ENCODE results near the gene FBN2. TPM values are rescaled to one million over a fixed set of nuclear protein-coding genes. Genes with fewer than 3 reads are reported as not detected.

Gene FBN2
- total and polyA plus RNA-seq, 11 donors, result 7.4 to 28.0 (median 9.7) TPM

DNA sequence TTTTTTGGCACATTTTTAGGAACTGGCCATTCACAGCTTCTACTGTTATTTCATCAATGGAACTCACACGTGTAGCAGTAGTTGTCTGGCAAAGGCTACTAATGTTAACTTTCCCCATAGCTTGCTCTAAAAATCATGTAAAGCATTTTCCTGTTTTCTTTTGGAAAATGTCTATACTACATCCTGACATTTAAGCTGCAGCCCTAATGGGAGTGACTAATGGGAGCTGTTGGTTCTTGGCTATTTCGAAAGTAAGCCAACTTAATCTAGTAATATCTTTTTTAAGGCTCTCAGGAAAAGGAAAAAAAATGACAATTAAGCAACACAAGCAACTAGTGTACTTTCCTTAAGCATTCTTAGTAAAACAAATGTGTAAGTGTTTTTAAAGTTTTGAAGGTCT lies 285.3 kb downstream of the FBN2 start:
- Histone ChIP-seq H3K27ac (no peak overlapping the region), H3K36me3 (peaks cover 0 to under 1% (median 0%) of the 10 kb centered on the region in 9 donors), H3K27me3 (no peaks in the 10 kb centered on the region), H3K4me1 (peaks cover 0 to 12% (median 4%) of the 10 kb centered on the region in 12 donors), H3K4me3 (no peak overlapping the region), H3K9me3 (peaks cover 0 to 4% (median 0%) of the 10 kb centered on the region in 12 donors)
- TF ChIP-seq CTCF (IDR thresholded peaks at IDR 0.05) (no peak), POLR2A (IDR thresholded peaks at IDR 0.05) (no peak)
- 41 to 59% (median 49%) methylated on average over 2 of the region's 2 CpGs for WGBS, 4 donors
- no peak for DNase-seq
- peak in 1 of 4 donors; percentile 42 for ATAC-seq
- intact Hi-C loops (cut with DNase I), result no loop called here

- peaks cover 0 to 4% (median 0%) of the 10 kb centered on the region in 12 donors for H3K9me3 ChIP-seq
- H3K27me3 ChIP-seq, result no peaks in the 10 kb centered on the region
- no peaks in the 10 kb centered on the region for H3K36me3 ChIP-seq
- H3K4me1 ChIP-seq, result peaks cover 0 to 12% (median 4%) of the 10 kb centered on the region in 12 donors
- no peak overlapping the region for H3K4me3 ChIP-seq
- 74 to 95% (median 83%) methylated on average over 1 of the region's 1 CpG for WGBS, 4 donors
- H3K27ac ChIP-seq, result no peak overlapping the region
- ATAC-seq, result peak in 1 of 4 donors; percentile 14
- no peak for DNase-seq
- intact Hi-C loops (cut with DNase I), result no loop called here
- no peak for TF ChIP-seq POLR2A (IDR thresholded peaks at IDR 0.05)
Observed at GRCh38 chr5:128252196-128252595, 285.8 kb downstream of the FBN2 start.

DNA sequence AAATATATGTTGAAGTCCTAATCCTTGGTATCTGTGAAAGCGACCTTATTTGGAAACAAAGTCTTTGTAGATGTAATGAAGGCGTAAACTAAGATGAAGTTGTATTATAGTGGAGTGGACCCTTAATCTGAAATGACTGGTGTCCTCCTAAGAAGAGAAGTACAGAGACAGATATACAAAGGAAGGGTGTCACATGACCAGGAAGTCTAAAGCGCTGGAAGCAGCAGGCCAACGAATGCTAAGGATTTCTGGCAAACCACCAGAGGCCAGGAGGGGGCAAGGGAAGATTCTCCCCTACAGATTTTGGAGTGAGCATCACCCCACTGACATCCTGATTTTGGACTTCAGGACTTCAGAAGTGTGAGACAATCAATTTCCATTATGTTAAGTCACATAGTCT lies 292.1 kb downstream of the FBN2 start:
- WGBS, 4 donors, result 75 to 81% (median 80%) methylated on average over 4 of the region's 4 CpGs
- Histone ChIP-seq H3K9me3 (no peaks in the 10 kb centered on the region), H3K4me1 (no peaks in the 10 kb centered on the region), H3K4me3 (no peak overlapping the region), H3K27me3 (no peaks in the 10 kb centered on the region), H3K27ac (no peak overlapping the region), H3K36me3 (no peaks in the 10 kb centered on the region)
- TF ChIP-seq POLR2A (IDR thresholded peaks at IDR 0.05), result no peak
- TF ChIP-seq CTCF (IDR thresholded peaks at IDR 0.05), result no peak
- no peak for DNase-seq
- ATAC-seq, result no peak
- intact Hi-C loops (cut with DNase I), result no loop called here

GRCh38 chr5:128243958-128244582 lies 294.0 kb downstream of the FBN2 start:
- ATAC-seq, result no peak
- Histone ChIP-seq H3K27ac (no peak overlapping the region), H3K4me1 (no peaks in the 10 kb centered on the region), H3K36me3 (no peaks in the 10 kb centered on the region), H3K9me3 (no peaks in the 10 kb centered on the region), H3K4me3 (no peak overlapping the region), H3K27me3 (no peaks in the 10 kb centered on the region)
- TF ChIP-seq POLR2A (IDR thresholded peaks at IDR 0.05) (no peak), CTCF (IDR thresholded peaks at IDR 0.05) (no peak)
- no peak for DNase-seq
- WGBS, 4 donors, result 81 to 90% (median 83%) methylated on average over 3 of the region's 3 CpGs
- intact Hi-C loops (cut with DNase I), result no loop called here

Data from heart left ventricle (tissue), 16 donors.